ENCODE measurements around the gene MOV10. TPM values are rescaled to one million over a fixed set of nuclear protein-coding genes. Genes with fewer than 3 reads are reported as not detected.
A peak's percentile ranks its signal among the peaks of the same experiment; 100 is the strongest.

Gene MOV10
- total and polyA plus RNA-seq, 9 of the 15 experiments (the other 6 are each of a cell fraction or from before 2014, with no cell fraction given) = 16.7 to 105 (median 49.5) TPM

DNA sequence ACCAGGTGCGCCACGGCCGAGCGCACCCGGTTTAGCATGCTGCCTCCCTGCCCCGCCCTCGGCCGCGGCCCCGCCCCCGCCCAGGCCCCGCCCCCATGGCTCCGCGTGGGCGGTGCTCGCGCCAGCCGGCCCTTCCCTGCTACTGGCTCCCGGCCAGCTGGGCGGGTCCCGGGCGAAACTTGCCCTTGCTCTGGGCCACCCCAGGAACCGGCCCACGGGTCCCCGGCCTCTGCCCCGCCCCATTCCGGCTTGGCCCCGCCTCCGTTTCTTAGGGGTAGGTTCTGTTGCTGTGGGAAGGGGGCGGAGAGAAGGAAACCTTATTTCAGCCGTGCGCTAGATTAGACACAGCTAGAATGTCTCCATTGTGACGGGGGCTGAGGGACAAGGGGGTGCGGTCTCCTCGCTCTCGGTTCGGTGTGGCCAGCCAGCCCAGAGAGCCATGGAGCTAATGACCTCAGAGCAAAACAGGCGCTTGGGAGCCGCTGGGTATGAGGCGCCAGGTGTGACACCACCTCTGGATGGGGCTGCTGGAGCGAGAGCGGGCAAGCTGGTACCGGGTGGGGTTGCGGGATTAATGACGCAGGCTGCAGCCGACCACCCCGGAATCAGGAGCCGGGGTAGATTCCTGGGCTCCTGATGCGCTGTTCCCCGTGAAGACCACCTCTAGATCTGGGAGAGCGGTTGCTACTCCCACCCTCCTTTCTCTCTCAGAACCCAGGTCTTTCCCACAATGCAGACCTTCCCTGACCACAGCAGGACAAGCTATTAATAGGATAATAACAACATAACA is 41.0 kb downstream of the MOV10 start, which contains the start of gene PPM1J (continued):
- TF ChIP-seq ZNF398 (CRISPR knock-in tag; IDR thresholded peaks at IDR 0.05) = no peak
- 0 out of 2 replicates have a peak, but pooled peaks have one; percentile 20 for TF ChIP-seq TCF3 (CRISPR knock-in tag; IDR thresholded peaks at IDR 0.05)
- TF ChIP-seq, protein P1, sequence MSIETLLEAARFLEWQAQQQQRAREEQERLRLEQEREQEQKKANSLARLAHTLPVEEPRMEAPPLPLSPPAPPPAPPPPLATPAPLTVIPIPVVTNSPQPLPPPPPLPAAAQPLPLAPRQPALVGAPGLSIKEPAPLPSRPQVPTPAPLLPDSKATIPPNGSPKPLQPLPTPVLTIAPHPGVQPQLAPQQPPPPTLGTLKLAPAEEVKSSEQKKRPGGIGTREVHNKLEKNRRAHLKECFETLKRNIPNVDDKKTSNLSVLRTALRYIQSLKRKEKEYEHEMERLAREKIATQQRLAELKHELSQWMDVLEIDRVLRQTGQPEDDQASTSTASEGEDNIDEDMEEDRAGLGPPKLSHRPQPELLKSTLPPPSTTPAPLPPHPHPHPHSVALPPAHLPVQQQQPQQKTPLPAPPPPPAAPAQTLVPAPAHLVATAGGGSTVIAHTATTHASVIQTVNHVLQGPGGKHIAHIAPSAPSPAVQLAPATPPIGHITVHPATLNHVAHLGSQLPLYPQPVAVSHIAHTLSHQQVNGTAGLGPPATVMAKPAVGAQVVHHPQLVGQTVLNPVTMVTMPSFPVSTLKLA (conservative IDR thresholded peaks at IDR 0.05) = peak in 1 of 2 experiments; percentile 19; a peak in 2 of 4 replicates
- peak; percentile 10; the same call in 1 of the 2 replicates for TF ChIP-seq CREB1 (IDR thresholded peaks at IDR 0.05)
- peak; percentile 13; the same call in 1 of the 2 replicates for TF ChIP-seq CREB1 (CRISPR knock-in tag; IDR thresholded peaks at IDR 0.05)
- TF ChIP-seq CEBPG (CRISPR knock-in tag; IDR thresholded peaks at IDR 0.05) = no peak
- no peak for TF ChIP-seq CEBPG (tag; conservative IDR thresholded peaks at IDR 0.05 in 1 of 2, IDR thresholded peaks at IDR 0.05 in 1 of 2)
- no peak for TF ChIP-seq HMG20B (CRISPR knock-in tag; IDR thresholded peaks at IDR 0.05)
- TF ChIP-seq CTBP1 (IDR thresholded peaks at IDR 0.05; ENCODE audit: borderline replicate concordance) = no peak
- no peak for TF ChIP-seq MITF (IDR thresholded peaks at IDR 0.05)
- no peak for TF ChIP-seq KAT8 (IDR thresholded peaks at IDR 0.05; ENCODE audit: low read depth)
- 0 out of 2 replicates have a peak, but pooled peaks have one; percentile 1 for TF ChIP-seq RB1 (IDR thresholded peaks at IDR 0.05; ENCODE audit: low read depth)
- no peak for TF ChIP-seq BHLHE40 (IDR thresholded peaks at IDR 0.05; ENCODE audit: low read length)
- 0 out of 4 replicates have a peak, but pooled peaks of 1 of the 2 experiments have one; percentile 14 for TF ChIP-seq RCOR1 (IDR thresholded peaks at IDR 0.05; ENCODE audit: borderline replicate concordance in 1 of 2, low read depth in 2 of 2, low read length in 2 of 2)
- TF ChIP-seq HEY1 (CRISPR knock-in tag; IDR thresholded peaks at IDR 0.05; ENCODE audit: borderline replicate concordance) = no peak
- TF ChIP-seq SIX5 (IDR thresholded peaks at IDR 0.05; ENCODE audit: borderline replicate concordance in 1 of 2, insufficient read depth in 1 of 2, low read depth in 1 of 2, low read length in 2 of 2) = no peak
- TF ChIP-seq CREB5 (CRISPR knock-in tag; IDR thresholded peaks at IDR 0.05) = no peak
- no peak for TF ChIP-seq TGIF2 (CRISPR knock-in tag; IDR thresholded peaks at IDR 0.05)
- TF ChIP-seq FOS (IDR thresholded peaks at IDR 0.05; ENCODE audit: extremely low read depth, insufficient read length) = no peak
- no peak for TF ChIP-seq CBX5 (IDR thresholded peaks at IDR 0.05; ENCODE audit: borderline replicate concordance, low read depth)
- no peak for TF ChIP-seq HDAC8 (tag; IDR thresholded peaks at IDR 0.05)
- no peak for TF ChIP-seq GATAD2B (IDR thresholded peaks at IDR 0.05; ENCODE audit: borderline replicate concordance)
- TF ChIP-seq SMARCE1 (IDR thresholded peaks at IDR 0.05) = no peak
